DND-41 (cell line): ENCODE results near the gene DBP.

ENCODE experiments used
- ATAC-seq: fragments of 200-7000 bp; cut with Tn5 transposase; 3 replicates; pipeline ENCODE4 v1.9.1; 2021; ENCODE audit warnings: low read depth; ENCODE audit not compliant: insufficient read depth
- DNase-seq: peaks from one replicate; pipeline ENCODE4 v3.0.0-alpha.2; 2020
- H2AFZ ChIP-seq: 2 replicates; pipeline ENCODE4 v1.6.0; 2012; ENCODE audit warnings: low read depth, low read length
- H3K27ac ChIP-seq: 2 replicates; pipeline ENCODE4 v1.5.1; 2012; ENCODE audit warnings: low read length, inconsistent platforms
- H3K27me3 ChIP-seq: fragments of 200-600 bp; sonication (generic); 2 replicates; pipeline ENCODE4 v1.6.0; 2012; ENCODE audit warnings: low read length, mild to moderate bottlenecking, inconsistent platforms; ENCODE audit not compliant: insufficient read depth, poor library complexity
- H3K36me3 ChIP-seq: 2 replicates; pipeline ENCODE4 v1.5.1; 2012; ENCODE audit warnings: low read length, inconsistent platforms; ENCODE audit not compliant: insufficient read depth
- H3K4me1 ChIP-seq: 2 replicates; pipeline ENCODE4 v1.5.1; 2012; ENCODE audit warnings: mild to moderate bottlenecking, low read length; ENCODE audit not compliant: insufficient read depth
- H3K4me2 ChIP-seq: 2 replicates; pipeline ENCODE4 v1.6.0; 2012; ENCODE audit warnings: mild to moderate bottlenecking, moderate library complexity, low read length, inconsistent platforms; ENCODE audit not compliant: insufficient read depth
- H3K4me3 ChIP-seq, 2 experiments: fragments of 200-600 bp in 1 of 2; shearing (Covaris generic) in 1 of 2; 2 replicates each; pipeline ENCODE4 v1.5.1; 2012 to 2016; ENCODE audit warnings: inconsistent platforms in 2 of 2, low read length in 2 of 2, mild to moderate bottlenecking in 2 of 2, low read depth in 1 of 2, moderate library complexity in 1 of 2
- H3K79me2 ChIP-seq: 2 replicates; pipeline ENCODE4 v1.6.0; 2012; ENCODE audit warnings: low read length, inconsistent platforms; ENCODE audit not compliant: insufficient read depth
- H3K9ac ChIP-seq: 2 replicates; pipeline ENCODE4 v1.6.0; 2012; ENCODE audit warnings: low read depth, mild to moderate bottlenecking, inconsistent platforms, low read length, moderate library complexity
- H3K9me3 ChIP-seq: 2 replicates; pipeline ENCODE4 v1.5.1; 2012; ENCODE audit warnings: low read length, moderate library complexity, mild to moderate bottlenecking, inconsistent platforms; ENCODE audit not compliant: insufficient read depth, severe bottlenecking
- H4K20me1 ChIP-seq: 2 replicates; pipeline ENCODE4 v1.6.0; 2012; ENCODE audit warnings: low read length; ENCODE audit not compliant: insufficient read depth
- EZH2 ChIP-seq: IDR thresholded peaks from 3 replicates; pipeline ENCODE4 v1.6.1; 2012; ENCODE audit warnings: borderline replicate concordance, low read depth, mild to moderate bottlenecking, moderate library complexity, low read length, inconsistent platforms; ENCODE audit not compliant: severe bottlenecking
- TF ChIP-seq, protein P1 (sequence below): IDR thresholded peaks from 2 replicates; pipeline ENCODE4 v1.5.1; 2012; ENCODE audit warnings: borderline replicate concordance, low read length, moderate library complexity, mild to moderate bottlenecking; ENCODE audit not compliant: poor library complexity, severe bottlenecking; ENCODE audit errors: extremely low read depth

DBP gene

GRCh38 chr19:48646001-48646721 is 9.0 kb upstream of the DBP start, which contains the start of gene CA11:
Gene CA11, minus strand, starts transcription at chr19:48646187. Its CDS starts 555 bp downstream, at chr19:48645632.
- peak within 1 kb of the TSS; percentile 54 for H3K9ac ChIP-seq
- H3K36me3 ChIP-seq = no peaks in the 10 kb centered on the region
- DNase-seq (peak; percentile 96), ATAC-seq (peak; percentile 85)
- H3K27ac ChIP-seq = peak within 1 kb of the TSS; percentile 73
- peak within 1 kb of the TSS; percentile 11 to 54; a peak in 3 of 4 replicates for H3K4me3 ChIP-seq
- no peaks in the 10 kb centered on the region for H4K20me1 ChIP-seq
- peaks cover 45% of the 10 kb centered on the region for H3K4me1 ChIP-seq
- no peaks in the 10 kb centered on the region for H3K79me2 ChIP-seq
- no peaks in the 10 kb centered on the region for H3K27me3 ChIP-seq
- TF ChIP-seq, protein P1, sequence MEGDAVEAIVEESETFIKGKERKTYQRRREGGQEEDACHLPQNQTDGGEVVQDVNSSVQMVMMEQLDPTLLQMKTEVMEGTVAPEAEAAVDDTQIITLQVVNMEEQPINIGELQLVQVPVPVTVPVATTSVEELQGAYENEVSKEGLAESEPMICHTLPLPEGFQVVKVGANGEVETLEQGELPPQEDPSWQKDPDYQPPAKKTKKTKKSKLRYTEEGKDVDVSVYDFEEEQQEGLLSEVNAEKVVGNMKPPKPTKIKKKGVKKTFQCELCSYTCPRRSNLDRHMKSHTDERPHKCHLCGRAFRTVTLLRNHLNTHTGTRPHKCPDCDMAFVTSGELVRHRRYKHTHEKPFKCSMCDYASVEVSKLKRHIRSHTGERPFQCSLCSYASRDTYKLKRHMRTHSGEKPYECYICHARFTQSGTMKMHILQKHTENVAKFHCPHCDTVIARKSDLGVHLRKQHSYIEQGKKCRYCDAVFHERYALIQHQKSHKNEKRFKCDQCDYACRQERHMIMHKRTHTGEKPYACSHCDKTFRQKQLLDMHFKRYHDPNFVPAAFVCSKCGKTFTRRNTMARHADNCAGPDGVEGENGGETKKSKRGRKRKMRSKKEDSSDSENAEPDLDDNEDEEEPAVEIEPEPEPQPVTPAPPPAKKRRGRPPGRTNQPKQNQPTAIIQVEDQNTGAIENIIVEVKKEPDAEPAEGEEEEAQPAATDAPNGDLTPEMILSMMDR = peak; percentile 100
- TF ChIP-seq EZH2 = no peak
- H3K9me3 ChIP-seq = no peaks in the 10 kb centered on the region
- peak within 1 kb of the TSS; percentile 78 for H2AFZ ChIP-seq
- peak within 1 kb of the TSS; percentile 70 for H3K4me2 ChIP-seq

- no peak for ATAC-seq
- peak overlapping the region; percentile 54 for H3K9ac ChIP-seq
Observed at GRCh38 chr19:48645620-48646000, 8.4 kb upstream of the DBP start.

GRCh38 chr19:48644839-48645619 is 7.8 kb upstream of the DBP start:
- ATAC-seq (peak; percentile 57), DNase-seq (peak; percentile 71)
- H3K79me2 ChIP-seq = no peaks in the 10 kb centered on the region
- no peaks in the 10 kb centered on the region for H4K20me1 ChIP-seq
- TF ChIP-seq EZH2 = no peak
- H3K4me1 ChIP-seq = peaks cover 45% of the 10 kb centered on the region
- no peaks in the 10 kb centered on the region for H3K27me3 ChIP-seq
- no peak overlapping the region; the same call in 1 of the 2 replicates for H3K27ac ChIP-seq
- peak overlapping the region; percentile 54; the same call in 1 of the 2 replicates for H3K9ac ChIP-seq
- H3K36me3 ChIP-seq = no peaks in the 10 kb centered on the region
- no peaks in the 10 kb centered on the region for H3K9me3 ChIP-seq
- H3K4me2 ChIP-seq = peak overlapping the region; percentile 70
- H3K4me3 ChIP-seq = no peak overlapping the region; a peak in 1 of 4 replicates
- peak overlapping the region; percentile 78; the same call in 1 of the 2 replicates for H2AFZ ChIP-seq

More at GRCh38 chr19:48645620-48646000, 8.4 kb upstream of the DBP start:
- TF ChIP-seq, protein P1 = no peak
- TF ChIP-seq EZH2 = no peak
- H4K20me1 ChIP-seq = no peaks in the 10 kb centered on the region
- H3K4me1 ChIP-seq = peaks cover 45% of the 10 kb centered on the region
- H3K9me3 ChIP-seq = no peaks in the 10 kb centered on the region
- DNase-seq = no peak
- H3K4me2 ChIP-seq = peak overlapping the region; percentile 70
- H2AFZ ChIP-seq = peak overlapping the region; percentile 78
- no peaks in the 10 kb centered on the region for H3K27me3 ChIP-seq
- H3K4me3 ChIP-seq = peak overlapping the region in 1 of 2 experiments; percentile 54; a peak in 3 of 4 replicates
- H3K36me3 ChIP-seq = no peaks in the 10 kb centered on the region
- peak overlapping the region; percentile 55 for H3K27ac ChIP-seq
- no peaks in the 10 kb centered on the region for H3K79me2 ChIP-seq
